GM23338 (cell line): ENCODE data around the gene IGF2BP3. TPM values are rescaled to one million over a fixed set of nuclear protein-coding genes. Genes with fewer than 3 reads are reported as not detected.

Experiments used
- ATAC-seq: fragments of 200-7000 bp; cut with Tn5 transposase; 3 replicates; pipeline ENCODE4 v1.9.1; 2020
- DNase-seq: peaks from one replicate; pipeline ENCODE4 v3.0.0-alpha.2; 2015; ENCODE audit warnings: low spot score
- H2AFZ ChIP-seq: fragments of 200-600 bp; sonication (generic); 2 replicates; pipeline ENCODE4 v1.8.0; 2016; ENCODE audit warnings: antibody characterized with exemption, mild to moderate bottlenecking, moderate library complexity
- H3F3A ChIP-seq: fragments of 200-600 bp; sonication (generic); replicated peaks from 2 replicates; pipeline ENCODE4 v1.8.0; 2017; ENCODE audit warnings: antibody characterized with exemption, mixed run types, low read depth
- H3K27ac ChIP-seq: fragments of 200-600 bp; sonication (generic); 2 replicates; pipeline ENCODE4 v1.6.1; 2016; ENCODE audit warnings: low read depth
- H3K27me3 ChIP-seq: fragments of 200-600 bp; sonication (generic); 2 replicates; pipeline ENCODE4 v1.8.0; 2016; ENCODE audit warnings: mild to moderate bottlenecking, mixed run types, moderate library complexity; ENCODE audit not compliant: insufficient read depth
- H3K36me3 ChIP-seq: fragments of 200-600 bp; sonication (generic); 2 replicates; pipeline ENCODE4 v1.8.0; 2016; ENCODE audit warnings: mild to moderate bottlenecking; ENCODE audit not compliant: insufficient read depth
- H3K4me1 ChIP-seq: fragments of 200-600 bp; sonication (generic); 2 replicates; pipeline ENCODE4 v1.8.0; 2016; ENCODE audit warnings: mild to moderate bottlenecking, moderate library complexity; ENCODE audit not compliant: insufficient read depth
- H3K4me2 ChIP-seq: fragments of 200-600 bp; sonication (generic); 2 replicates; pipeline ENCODE4 v1.7.1; 2017; ENCODE audit warnings: mixed run types
- H3K4me3 ChIP-seq: fragments of 200-600 bp; sonication (generic); 2 replicates; pipeline ENCODE4 v1.6.1; 2016; ENCODE audit warnings: mixed run types
- H3K79me2 ChIP-seq: fragments of 200-600 bp; sonication (generic); replicated peaks from 2 replicates; pipeline ENCODE4 v1.8.0; 2017; ENCODE audit warnings: mild to moderate bottlenecking; ENCODE audit not compliant: insufficient read depth
- H3K9me2 ChIP-seq: fragments of 200-600 bp; sonication (generic); 2 replicates; pipeline ENCODE4 v1.8.0; 2017; ENCODE audit not compliant: insufficient read depth
- H4K20me1 ChIP-seq: fragments of 200-600 bp; sonication (generic); replicated peaks from 2 replicates; pipeline ENCODE4 v1.8.0; 2017; ENCODE audit warnings: mild to moderate bottlenecking; ENCODE audit not compliant: insufficient read depth
- H3K27ac Mint-ChIP-seq: 2 replicates; pipeline ENCODE4 v1.8.0; 2020; ENCODE audit warnings: inconsistent platforms, mild to moderate bottlenecking, moderate library complexity, mixed read lengths
- H3K27me3 Mint-ChIP-seq: 3 replicates; pipeline ENCODE4 v1.8.0; 2022; ENCODE audit warnings: low read depth, mild to moderate bottlenecking, moderate library complexity, mixed read lengths, inconsistent platforms; ENCODE audit not compliant: insufficient read depth, poor library complexity
- H3K36me3 Mint-ChIP-seq: 3 replicates; pipeline ENCODE4 v1.8.0; 2021; ENCODE audit warnings: low read depth, mild to moderate bottlenecking, inconsistent platforms, moderate library complexity, mixed read lengths
- H3K4me1 Mint-ChIP-seq: 3 replicates; pipeline ENCODE4 v1.8.0; 2020; ENCODE audit warnings: mild to moderate bottlenecking, inconsistent platforms, mixed read lengths
- H3K4me3 Mint-ChIP-seq: 3 replicates; pipeline ENCODE4 v1.8.0; 2021; ENCODE audit warnings: moderate library complexity, mild to moderate bottlenecking, inconsistent platforms, mixed read lengths
- H3K9me3 Mint-ChIP-seq: 3 replicates; pipeline ENCODE4 v1.8.0; 2020; ENCODE audit warnings: moderate library complexity, mild to moderate bottlenecking, inconsistent platforms, mixed read lengths
- CREB1 ChIP-seq: fragments of 250-450 bp; sonication (Bioruptor Pico); IDR thresholded peaks from 2 replicates; pipeline ENCODE4 v1.5.0; 2020; ENCODE audit warnings: low read depth, mild to moderate bottlenecking, moderate library complexity
- CTCF ChIP-seq, 2 experiments: fragments of 200-600 bp in 1 of 2; sonication (generic) in 1 of 2; conservative IDR thresholded peaks; 2 replicates each; pipeline versions ENCODE4 v1.5.1 to v1.6.1; 2016 to 2017; ENCODE audit warnings: antibody characterized with exemption in 2 of 2, low read depth in 2 of 2, mild to moderate bottlenecking in 2 of 2, moderate library complexity in 1 of 2
- EZH2phosphoT487 ChIP-seq: fragments of 200-600 bp; sonication (generic); IDR thresholded peaks from one replicate; pipeline ENCODE4 v1.8.1; 2018; ENCODE audit warnings: antibody characterized with exemption; ENCODE audit not compliant: unreplicated experiment
- JUNB ChIP-seq: IDR thresholded peaks from one replicate; pipeline ENCODE4 v1.6.1; 2016; ENCODE audit warnings: antibody characterized with exemption; ENCODE audit not compliant: unreplicated experiment
- NANOG ChIP-seq: IDR thresholded peaks from 2 replicates; pipeline ENCODE4 v1.6.1; 2016; ENCODE audit warnings: antibody characterized with exemption, borderline replicate concordance
- REST ChIP-seq: IDR thresholded peaks from one replicate; pipeline ENCODE4 v1.6.1; 2018; ENCODE audit warnings: antibody characterized with exemption; ENCODE audit not compliant: unreplicated experiment
- STAT1 ChIP-seq: IDR thresholded peaks from one replicate; pipeline ENCODE4 v1.6.1; 2016; ENCODE audit warnings: antibody characterized with exemption; ENCODE audit not compliant: unreplicated experiment
- ZNF114 ChIP-seq: fragments of 250-450 bp; sonication (Bioruptor Pico); IDR thresholded peaks from 2 replicates; pipeline ENCODE4 v1.5.0; 2020; ENCODE audit warnings: mild to moderate bottlenecking, moderate library complexity
- ZNF462 ChIP-seq: fragments of 250-450 bp; sonication (Bioruptor Pico); IDR thresholded peaks from 2 replicates; pipeline ENCODE4 v1.5.0; 2020; ENCODE audit warnings: mild to moderate bottlenecking, moderate library complexity
- polyA plus RNA-seq: library from polyadenylated mRNA; unstranded; fragments of >200 nt; fragmentation: Nextera tagmentation; extraction: Ambion mirVana; gene quantifications from 2 replicates; pipeline ENCODE4 v1.2.1, GENCODE V29; 2016
- total RNA-seq: library from RNA; depleted of rRNA; stranded (reverse); fragments of >200 nt; shearing (Covaris generic); gene quantifications from 2 replicates; pipeline ENCODE4 v1.2.3, GENCODE V29; 2014

The IGF2BP3 gene
- total and polyA plus RNA-seq, 2 experiments from 2014 or later = 52.0 to 183 TPM

GRCh38 chr7:23273141-23273599 is 197.1 kb downstream of the IGF2BP3 start:
- Histone ChIP-seq H2AFZ (peak overlapping the region; percentile 93), H3K4me2 (peak overlapping the region; percentile 66), H3K9me2 (no peaks in the 10 kb centered on the region), H3K27me3 (no peaks in the 10 kb centered on the region), H3K4me3 (peak overlapping the region; percentile 40), H3K36me3 (no peaks in the 10 kb centered on the region), H3F3A (0 out of 2 replicates have a peak, but pooled peaks cover 6% of the 10 kb centered on the region), H3K79me2 (no peaks in the 10 kb centered on the region), H3K4me1 (no peaks in the 10 kb centered on the region), H3K27ac (no peak overlapping the region), H4K20me1 (no peaks in the 10 kb centered on the region)
- H3K36me3 Mint-ChIP-seq = no peaks in the 10 kb centered on the region
- peak; percentile 95 to 97 for TF ChIP-seq CTCF (conservative IDR thresholded peaks at IDR 0.05; ENCODE audit: low read depth in 2 of 2)
- peak; percentile 72 for TF ChIP-seq CREB1 (CRISPR knock-in tag)
- no peak for TF ChIP-seq JUNB
- H3K4me1 Mint-ChIP-seq = peaks cover 11% of the 10 kb centered on the region
- H3K27me3 Mint-ChIP-seq = peaks cover 3% of the 10 kb centered on the region
- no peaks in the 10 kb centered on the region for H3K9me3 Mint-ChIP-seq
- peak overlapping the region; percentile 73 for H3K27ac Mint-ChIP-seq
- peak; percentile 96 for DNase-seq
- peak; percentile 96 for ATAC-seq
- peak overlapping the region; percentile 57 for H3K4me3 Mint-ChIP-seq

- ATAC-seq = no peak
- no peaks in the 10 kb centered on the region for H3K36me3 ChIP-seq
- H3K27me3 ChIP-seq = no peaks in the 10 kb centered on the region
- no peak overlapping the region for H3K27ac ChIP-seq
- no peak overlapping the region for H3K4me3 ChIP-seq
- no peaks in the 10 kb centered on the region for H3K79me2 ChIP-seq
- H3K9me2 ChIP-seq = no peaks in the 10 kb centered on the region
- H2AFZ ChIP-seq = peak overlapping the region; percentile 93; the same call in 1 of the 2 replicates
- H4K20me1 ChIP-seq = no peaks in the 10 kb centered on the region
- H3K4me3 Mint-ChIP-seq = no peak overlapping the region; the same call in 2 of the 3 replicates
- H3K4me1 ChIP-seq = no peaks in the 10 kb centered on the region
- 0 out of 2 replicates have a peak, but pooled peaks cover 6% of the 10 kb centered on the region for H3F3A ChIP-seq
- peaks cover 3% of the 10 kb centered on the region for H3K27me3 Mint-ChIP-seq
- no peak overlapping the region for H3K4me2 ChIP-seq
- no peaks in the 10 kb centered on the region for H3K36me3 Mint-ChIP-seq
- peaks cover 11% of the 10 kb centered on the region for H3K4me1 Mint-ChIP-seq
- H3K27ac Mint-ChIP-seq = no peak overlapping the region
- no peaks in the 10 kb centered on the region for H3K9me3 Mint-ChIP-seq
- no peak for DNase-seq
- TF ChIP-seq STAT1 (no peak), EZH2phosphoT487 (no peak), NANOG (no peak), JUNB (no peak), ZNF114 (no peak), REST (no peak), ZNF462 (no peak)
Measured at GRCh38 chr7:23272275-23272674, 198.0 kb downstream of the IGF2BP3 start.
